ENCODE data around the gene ATP8B4.

The ATP8B4 gene

DNA sequence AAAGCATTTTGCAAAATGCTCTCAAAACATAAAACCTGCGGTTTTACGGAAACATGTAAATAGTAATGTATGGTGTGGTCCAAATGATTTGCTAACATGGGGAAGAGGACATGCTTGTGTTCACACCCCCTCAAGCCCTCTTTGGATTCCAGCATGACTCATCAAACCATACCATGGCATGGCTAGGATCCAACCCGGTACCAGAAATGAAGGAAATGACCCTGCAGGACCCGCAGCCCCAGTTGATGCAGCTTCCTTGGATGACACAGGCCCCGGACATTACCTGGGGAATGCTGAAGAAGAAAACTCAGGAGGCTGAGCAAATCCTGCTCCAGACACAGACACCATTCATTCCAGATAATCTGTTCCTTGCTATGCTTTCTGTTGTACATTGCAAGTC lies 275.3 kb downstream of the ATP8B4 start:
- DNase-seq = no peak

DNA sequence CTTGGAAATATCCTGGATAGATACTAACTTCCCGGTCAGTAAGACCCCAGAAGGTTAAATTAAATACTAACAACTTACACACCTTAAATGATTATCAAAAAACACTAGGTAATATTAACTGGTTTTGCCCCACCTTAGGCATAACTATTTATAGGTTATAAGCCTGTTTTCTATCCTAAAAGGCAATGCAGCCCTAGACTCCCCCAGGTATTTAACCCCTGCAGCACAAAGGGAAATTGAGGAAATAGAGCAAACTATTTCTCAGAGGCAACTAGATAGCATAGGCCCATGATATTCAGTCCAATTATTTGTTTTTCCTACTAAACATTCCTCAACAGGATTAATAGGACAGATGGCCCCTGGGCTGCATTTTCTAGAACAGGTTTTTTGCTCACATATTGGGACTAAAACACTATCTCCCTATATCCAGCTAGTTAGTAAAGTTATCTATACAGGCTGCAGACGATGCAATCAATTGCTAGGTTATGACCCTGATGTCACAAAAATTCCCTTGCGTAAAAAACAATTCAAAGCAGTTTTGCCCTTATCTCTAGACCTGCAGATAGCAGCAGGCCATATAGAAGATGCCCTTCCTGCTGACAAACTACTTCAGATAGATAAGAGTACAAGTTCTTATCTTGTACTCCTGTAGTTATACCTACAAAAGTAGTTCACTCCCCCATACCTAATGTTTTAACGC lies 276.9 kb downstream of the ATP8B4 start:
- no peak for DNase-seq

DNA sequence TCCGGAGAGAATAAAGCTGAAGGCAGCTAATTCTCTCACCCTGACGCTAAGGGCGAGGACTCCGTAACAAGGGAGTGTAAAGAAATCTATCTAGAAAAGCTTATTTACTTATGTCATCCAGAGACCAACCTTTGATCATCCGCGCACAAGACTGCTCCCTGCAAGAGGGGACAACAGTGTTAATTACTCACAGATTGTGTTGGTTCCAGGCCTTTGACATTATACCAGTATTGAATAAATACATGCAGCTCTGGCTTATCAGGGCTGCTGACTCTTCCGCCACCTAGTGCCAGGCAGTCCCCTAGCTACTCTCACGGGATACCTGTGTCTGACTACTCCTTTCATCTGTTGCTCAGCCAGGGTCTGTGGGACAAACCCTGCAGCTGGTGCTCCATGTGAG lies 286.5 kb downstream of the ATP8B4 start:
- DNase-seq = no peak

DNA sequence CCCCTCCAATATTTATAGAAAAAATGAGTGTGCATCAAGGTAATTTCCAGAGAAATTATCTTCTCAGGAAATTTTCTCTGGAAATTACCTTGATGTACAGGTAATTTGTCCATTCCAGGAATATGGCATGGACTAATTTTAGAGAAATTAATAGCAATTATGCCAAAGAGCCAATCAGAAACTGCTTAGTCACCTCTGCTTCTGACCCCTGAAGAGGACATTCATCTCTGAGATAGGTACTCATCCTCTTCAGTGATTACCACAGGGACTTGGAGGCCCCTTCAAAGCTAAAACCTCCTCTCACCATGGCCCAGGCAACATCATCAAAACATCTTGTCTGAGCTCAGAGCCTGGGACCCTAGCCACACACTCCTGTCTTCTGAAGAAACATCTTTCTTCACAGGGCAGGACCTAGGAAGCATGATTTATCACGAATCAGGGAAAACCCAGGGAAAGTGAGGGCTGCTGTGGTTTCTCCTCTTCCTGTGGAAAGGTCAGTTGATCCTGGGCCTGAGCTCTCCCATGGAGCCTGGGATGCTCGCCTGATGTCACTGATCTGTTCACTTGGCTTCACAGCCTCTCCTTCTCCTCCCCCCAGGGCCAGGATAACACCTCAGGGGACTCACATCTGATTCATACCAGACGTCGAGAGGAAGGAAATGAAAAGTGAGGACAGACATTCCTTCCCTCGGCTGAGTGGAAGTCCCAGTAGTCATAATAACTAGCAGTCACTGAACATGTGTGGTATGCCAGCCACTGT lies 287.6 kb downstream of the ATP8B4 start:
- no peak for DNase-seq

DNA sequence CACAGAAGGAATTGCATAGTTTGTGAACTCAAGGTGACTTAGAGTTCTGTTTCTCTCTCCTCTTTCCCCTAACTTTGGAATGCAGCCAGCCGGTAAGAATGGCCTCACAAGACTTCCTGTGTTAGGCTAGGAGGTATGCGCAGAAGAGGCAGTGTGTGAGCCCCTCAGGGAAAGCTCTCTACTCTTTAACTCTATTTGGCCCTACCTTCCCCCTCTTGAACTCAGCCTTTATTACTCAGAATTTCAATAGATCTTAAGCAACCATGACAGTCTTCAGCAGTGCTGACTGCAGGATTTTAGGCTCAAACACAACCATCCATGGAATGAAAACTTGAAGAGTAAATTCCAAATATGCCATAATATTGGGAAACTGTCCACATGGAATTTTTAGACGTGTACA lies 288.6 kb downstream of the ATP8B4 start:
- no peak for DNase-seq

DNA sequence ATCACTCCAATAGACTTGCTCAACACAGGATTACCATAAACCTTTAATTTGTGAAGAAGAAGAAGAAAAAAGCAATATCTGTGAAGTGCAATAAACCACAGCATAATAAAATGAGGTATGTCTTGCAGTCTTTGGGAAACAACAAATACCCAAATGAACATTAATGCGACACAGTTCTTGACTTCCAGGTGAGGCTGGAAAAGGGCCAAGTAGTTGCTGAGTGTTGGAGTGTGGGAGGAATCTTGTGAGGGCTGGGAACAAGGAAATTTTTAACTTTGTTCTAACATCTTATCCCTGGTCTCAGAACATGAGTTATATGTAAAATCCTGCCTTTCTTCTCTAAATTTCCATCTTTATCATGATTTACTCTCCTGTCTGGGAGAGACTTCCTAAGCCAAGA lies 291.7 kb downstream of the ATP8B4 start:
- DNase-seq = no peak

DNA sequence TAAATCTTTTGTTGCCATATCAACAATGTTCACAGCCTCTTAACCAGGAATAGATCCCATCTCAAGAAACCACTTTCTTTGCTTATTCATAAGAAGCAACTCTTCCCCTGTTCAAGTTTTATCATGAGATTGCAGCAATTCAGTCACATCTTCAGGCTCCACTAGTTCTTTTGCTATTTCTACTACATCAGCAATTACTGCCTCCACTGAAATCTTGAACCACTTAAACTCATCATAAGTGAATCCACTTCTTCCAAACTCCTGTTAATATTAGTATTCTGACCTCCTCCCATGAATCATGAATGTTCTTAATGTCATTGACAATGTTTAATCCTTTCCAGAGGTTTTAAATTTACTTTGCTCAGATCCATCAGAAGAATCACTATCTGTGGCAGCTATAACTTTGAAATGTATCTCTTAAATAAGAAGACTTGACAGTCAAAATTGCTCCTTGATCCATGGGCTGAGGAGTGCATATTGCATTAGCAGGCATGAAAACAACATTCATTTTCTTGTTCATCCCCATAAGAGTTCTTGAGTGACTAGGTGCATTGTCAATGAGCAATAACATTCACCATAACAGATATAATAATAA lies 292.3 kb downstream of the ATP8B4 start:
- no peak for DNase-seq

DNA sequence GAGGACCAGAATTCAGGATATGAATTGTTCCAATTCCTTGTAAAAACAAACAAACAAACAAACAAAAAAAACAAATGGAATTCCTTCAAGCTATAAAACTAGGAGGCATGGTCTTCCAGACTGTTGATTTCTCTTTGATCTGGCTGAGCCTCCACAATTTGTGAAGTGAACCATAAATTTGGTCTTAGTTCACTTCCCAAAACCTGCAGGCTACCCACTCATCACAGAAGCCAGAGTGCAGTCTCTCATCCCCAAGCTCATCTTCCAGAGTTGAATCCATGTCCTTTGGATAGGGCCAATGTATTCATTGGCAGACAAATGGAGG lies 294.3 kb downstream of the ATP8B4 start:
- no peak for DNase-seq

DNA sequence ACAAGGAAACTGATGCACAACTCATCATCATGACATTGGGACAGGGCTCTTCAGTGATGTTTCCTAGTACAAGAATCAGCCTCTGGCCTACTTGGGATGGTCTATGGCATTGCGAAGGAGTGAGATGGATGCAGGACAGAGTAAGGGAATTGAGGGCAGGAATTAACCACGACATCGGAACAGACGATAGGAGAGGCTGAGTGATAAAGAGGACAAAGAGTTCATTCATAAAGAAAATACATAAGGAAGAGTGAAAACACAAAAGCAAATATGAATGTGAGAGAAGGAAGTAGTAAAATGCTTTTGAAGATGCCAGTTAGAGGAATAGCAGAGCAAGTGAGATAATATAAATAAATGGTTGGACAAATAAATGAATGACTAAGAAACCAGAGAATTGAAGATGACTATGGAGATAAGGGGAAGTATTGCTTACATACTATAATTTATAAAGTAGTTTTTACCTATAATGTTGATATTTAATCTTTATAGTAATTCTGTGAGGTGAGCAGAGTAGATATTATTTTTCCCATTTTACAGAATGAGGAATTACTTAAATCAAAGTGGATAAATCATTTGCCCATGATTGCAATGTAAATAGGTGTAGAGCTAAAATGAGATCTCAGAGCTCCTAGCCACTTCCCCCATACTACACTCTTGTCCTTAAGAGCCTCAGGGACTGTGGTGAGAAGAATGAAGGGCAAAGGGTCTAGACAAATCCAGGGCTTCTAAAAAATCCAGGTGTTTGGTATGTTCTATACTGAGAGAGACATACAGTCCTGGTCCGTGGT lies 294.9 kb downstream of the ATP8B4 start:
- no peak for DNase-seq

DNA sequence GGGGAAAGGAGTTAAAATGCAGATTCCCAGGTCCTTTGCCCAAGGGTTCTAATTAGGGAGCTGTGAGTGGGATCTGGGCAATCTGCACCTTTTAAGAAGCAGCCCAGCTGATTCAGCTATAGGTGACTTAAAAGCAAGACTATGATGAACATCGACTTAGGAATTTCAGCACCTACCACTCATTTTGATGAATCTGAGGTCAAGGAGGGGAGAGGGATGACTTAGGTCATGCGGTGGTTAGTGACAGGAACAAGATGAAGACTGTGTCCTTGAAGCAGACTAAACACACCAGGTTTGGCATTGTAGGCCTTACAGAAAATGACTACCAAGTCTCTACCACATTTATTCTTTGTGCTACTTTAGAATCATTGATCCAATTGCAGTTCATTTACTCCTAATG lies 301.9 kb downstream of the ATP8B4 start:
- DNase-seq = no peak

DNA sequence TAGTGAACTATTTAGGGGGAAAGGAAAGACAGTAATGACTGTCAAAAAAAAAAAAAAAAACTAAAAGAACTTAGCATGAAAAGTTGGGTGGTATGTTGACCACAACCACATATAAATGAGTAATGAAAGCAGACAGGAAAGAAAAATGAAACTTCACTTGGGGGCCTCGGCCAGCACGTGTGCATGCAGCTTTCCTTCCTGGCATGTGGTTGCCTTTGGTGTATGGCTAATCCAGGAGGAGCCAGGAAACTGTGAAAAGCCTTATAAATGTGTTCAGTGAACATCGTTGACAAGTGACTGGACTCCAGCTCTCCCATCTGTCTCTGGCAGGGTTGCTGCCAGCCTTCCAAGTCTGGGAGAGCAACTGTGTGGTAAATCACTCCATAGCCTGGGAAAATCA lies 303.1 kb downstream of the ATP8B4 start:
- DNase-seq = no peak

DNA sequence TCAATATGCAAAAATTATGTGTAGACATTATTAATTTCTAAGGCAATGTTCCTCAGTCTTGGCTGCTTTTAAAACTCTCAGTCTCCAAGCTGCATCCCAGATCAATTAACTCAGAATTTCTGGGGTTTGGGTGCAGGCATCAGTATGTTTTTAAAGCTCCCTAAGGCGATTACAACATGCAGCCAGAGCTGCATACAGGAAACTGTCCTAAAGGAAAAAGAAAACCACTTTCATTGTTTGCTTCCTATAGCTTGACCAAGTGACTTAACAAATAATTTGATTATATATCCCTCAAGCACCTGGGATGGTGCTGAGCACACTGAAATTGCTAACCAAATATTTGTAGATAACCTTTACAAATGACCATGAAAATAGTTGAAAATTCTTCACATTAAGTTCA lies 303.5 kb downstream of the ATP8B4 start:
- DNase-seq = no peak

DNA sequence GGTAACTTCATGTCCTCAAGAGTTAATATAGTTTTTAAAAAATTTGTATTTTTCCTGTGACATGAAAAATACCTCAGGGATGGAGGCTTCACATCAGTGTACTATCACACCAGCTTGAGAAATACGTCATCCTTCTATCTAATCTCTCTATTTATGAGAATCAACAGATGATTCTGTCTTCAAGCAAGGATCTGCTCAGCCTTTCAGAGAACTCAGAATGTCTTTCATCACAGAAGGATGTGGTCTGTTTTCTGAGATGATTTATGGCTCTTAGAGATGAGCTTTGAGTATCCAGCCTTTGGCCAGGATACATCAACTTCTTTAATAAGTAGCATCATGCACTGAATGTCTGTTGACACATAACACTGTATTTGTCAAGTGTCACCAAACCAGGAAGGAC lies 304.3 kb downstream of the ATP8B4 start:
- no peak for DNase-seq

DNA sequence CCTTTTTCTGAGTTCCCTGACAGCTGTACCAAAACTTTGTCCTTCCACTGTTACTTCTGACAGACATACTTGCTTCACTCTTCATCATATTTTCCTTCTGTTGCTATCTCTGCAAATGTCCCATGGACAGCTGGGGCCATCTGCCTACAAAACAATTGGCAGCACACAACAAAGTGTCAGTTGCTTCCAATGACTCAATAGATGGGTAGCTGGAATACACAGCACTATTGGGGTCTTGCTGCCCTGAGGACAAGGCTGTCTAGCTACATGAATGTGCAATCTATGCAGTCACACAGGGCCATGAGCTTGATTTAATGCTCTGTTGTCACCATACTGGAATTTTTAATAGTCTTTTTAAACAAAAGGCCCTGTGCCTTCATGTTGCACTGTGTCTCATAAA lies 305.4 kb downstream of the ATP8B4 start:
- DNase-seq = no peak

DNA sequence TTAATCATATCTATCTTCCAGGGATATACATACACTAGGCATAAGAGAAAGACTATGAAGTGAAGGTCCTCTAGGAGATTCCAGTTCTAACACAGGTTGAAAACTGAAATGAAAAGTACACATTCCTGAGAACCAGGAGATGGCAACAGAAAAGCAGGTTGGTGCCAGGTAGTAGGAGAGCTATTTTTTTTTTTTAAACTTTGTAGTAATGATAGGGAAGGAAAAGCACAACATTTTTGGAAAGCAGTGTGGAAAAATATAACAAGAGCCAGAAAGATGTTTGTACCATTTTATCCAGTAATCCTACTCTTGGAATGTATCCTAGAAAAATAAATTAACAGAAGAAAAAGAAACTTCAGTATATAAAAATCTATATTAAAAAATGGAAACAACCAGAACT lies 308.3 kb downstream of the ATP8B4 start:
- no peak for DNase-seq

DNA sequence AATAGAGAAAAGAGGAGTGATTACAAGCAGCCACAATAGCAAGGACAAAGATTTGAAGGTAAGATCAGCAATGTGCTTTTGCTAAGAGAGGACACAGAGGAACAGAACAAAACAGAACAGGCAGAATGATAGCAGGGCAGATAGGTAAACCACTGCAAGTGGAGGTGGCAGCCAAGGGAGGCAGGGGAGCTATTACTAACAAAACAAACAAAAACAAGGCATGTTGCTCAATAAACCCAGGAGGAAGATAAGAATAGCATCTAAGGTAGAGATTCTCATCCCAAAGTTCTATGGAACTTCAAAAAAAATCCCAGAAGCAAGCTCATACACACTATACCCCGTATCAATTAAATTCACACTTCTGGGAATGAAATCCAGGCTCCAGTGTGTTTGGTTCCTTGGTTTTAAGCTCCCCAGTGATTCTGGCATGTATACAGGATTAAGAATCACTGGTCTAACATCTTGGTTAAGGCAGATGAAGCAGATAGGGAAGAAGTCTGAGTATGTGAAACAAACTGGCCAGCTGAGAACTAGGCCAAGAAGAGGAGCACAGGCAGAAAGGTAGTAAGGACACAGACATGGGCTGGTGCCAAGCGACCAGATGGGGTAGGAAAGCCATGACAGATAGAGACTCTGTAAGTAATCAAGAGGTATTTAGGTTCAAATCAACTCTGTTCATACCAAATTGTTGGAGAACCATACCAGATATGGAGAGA lies 309.0 kb downstream of the ATP8B4 start:
- DNase-seq = no peak

DNA sequence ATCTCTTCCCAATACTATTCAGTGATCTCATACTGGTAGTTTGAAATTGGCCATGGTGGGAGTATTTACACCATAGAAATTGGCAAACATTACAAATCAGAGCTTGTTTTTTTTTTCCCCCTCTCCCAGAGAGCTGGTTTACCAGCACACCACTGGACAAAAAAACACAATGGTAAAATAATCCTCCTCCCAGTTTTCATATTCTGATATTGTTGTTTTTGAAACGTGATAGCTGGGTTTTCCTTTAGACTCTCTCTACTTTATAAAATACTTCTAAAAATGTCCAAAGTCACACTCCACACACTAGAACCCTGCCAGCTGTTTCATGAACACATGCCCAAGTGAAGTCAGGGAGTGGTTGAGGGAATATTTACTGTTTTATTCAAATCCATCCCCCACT lies 310.7 kb downstream of the ATP8B4 start:
- no peak for DNase-seq

Data from NCI-H2029 treated with DMSO at 0.1 percent for 48 hours (cell line).